ENCODE results near the gene PFKP.

The PFKP gene

DNA sequence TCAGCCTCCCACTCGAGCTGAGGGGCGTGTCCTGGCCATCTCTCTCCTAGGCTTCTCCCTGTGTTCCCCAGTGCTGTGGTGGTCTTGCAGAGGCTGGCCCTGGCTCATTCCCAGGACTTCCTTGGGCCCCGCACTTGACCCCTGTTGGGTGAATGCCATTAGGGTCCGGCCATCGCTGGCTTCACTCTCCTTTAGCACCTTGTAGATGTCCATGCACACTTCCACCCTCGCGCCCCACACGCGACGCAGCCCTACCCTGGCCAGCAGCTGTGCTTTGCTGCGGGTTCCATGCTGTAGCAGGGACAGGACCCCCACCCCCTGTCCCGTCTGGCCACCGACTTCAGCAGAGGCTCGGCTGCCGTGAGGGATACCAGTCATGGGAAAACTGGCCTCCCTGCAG, 58.9 kb downstream of the PFKP start:
- Histone ChIP-seq H3K27me3 (ENCODE audit: control insufficient read depth in 1 of 2, insufficient read depth in 2 of 2, low read length in 2 of 2) (no peaks in the 10 kb centered on the region), H3K27ac (ENCODE audit: low read length) (no peak overlapping the region), H3K9ac (ENCODE audit: low read length in 2 of 2) (no peak overlapping the region), H3K36me3 (ENCODE audit: control insufficient read depth in 2 of 2, insufficient read depth in 2 of 2, low read length in 2 of 2) (peaks cover 0 to 9% of the 10 kb centered on the region in 2 donors), H3K4me1 (ENCODE audit: control insufficient read depth, insufficient read depth, low read length) (peaks cover 12% of the 10 kb centered on the region), H3K9me3 (ENCODE audit: control insufficient read depth in 2 of 2, low read length in 2 of 2) (peaks cover 0 to 6% of the 10 kb centered on the region in 2 donors), H3K4me3 (ENCODE audit: low read length in 2 of 2) (no peak overlapping the region)

DNA sequence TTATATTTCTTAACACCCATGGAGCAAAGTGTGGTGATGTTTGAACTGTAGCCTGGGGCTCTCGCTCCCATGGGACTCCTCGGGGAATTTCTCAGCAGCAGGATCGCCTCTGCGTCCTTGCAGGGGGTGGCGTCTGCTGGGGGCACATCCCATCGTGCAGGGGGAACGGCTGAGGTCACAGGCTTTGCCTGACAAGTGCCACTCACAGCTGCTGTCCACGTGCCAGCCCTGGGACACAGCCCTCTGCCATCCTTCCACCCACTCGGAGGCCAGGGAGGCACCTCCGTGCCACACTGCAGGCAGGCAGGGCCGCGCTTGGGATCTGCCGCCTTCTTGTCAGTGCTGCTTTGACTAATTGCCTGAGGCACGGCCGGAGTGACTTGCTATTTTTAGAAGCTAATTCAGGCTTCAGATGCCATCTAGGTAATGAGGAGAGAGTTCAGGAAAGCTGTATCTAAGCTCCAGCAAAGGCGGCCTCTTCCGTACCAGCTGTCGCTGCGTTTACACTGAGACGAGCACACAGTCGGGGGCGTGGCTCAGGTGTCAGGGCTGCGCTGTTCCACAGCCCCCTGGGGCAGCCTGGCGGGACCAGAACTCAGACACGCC, 59.5 kb downstream of the PFKP start:
- Histone ChIP-seq H3K27ac (ENCODE audit: low read length) (no peak overlapping the region), H3K4me1 (ENCODE audit: control insufficient read depth, insufficient read depth, low read length) (peaks cover 12% of the 10 kb centered on the region), H3K9ac (ENCODE audit: low read length in 2 of 2) (no peak overlapping the region), H3K36me3 (ENCODE audit: control insufficient read depth in 2 of 2, insufficient read depth in 2 of 2, low read length in 2 of 2) (peaks cover under 1 to 10% of the 10 kb centered on the region in 2 donors), H3K27me3 (ENCODE audit: control insufficient read depth in 1 of 2, insufficient read depth in 2 of 2, low read length in 2 of 2) (no peaks in the 10 kb centered on the region), H3K4me3 (ENCODE audit: low read length in 2 of 2) (peak overlapping the region in 1 of 2 donors; percentile 40), H3K9me3 (ENCODE audit: control insufficient read depth in 2 of 2, low read length in 2 of 2) (peaks cover 0 to 6% of the 10 kb centered on the region in 2 donors)

DNA sequence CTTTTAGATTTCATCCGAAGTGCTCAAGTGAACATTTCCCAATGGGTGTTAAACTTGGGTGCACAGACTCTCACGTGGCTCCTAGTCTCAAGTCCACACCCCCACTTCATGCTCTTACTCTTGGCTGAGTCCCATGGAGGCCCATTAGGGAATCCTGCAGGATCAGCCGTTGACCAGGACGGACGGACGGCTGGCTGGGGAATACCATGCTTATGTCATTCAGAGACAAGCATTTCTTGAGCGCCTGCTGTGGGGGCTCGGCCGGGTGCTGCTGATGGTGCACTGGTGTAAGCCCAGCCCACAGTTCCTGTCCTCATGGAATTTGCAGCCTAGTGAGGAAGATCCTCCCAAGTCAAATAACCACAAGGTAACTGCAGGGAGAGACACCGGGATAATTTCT, 60.6 kb downstream of the PFKP start:
- Histone ChIP-seq H3K36me3 (ENCODE audit: control insufficient read depth in 2 of 2, insufficient read depth in 2 of 2, low read length in 2 of 2) (peaks cover 12 to 14% of the 10 kb centered on the region in 2 donors), H3K4me3 (ENCODE audit: low read length in 2 of 2) (no peak overlapping the region), H3K9me3 (ENCODE audit: control insufficient read depth in 2 of 2, low read length in 2 of 2) (peaks cover 0 to 6% of the 10 kb centered on the region in 2 donors), H3K9ac (ENCODE audit: low read length in 2 of 2) (no peak overlapping the region), H3K27me3 (ENCODE audit: control insufficient read depth in 1 of 2, insufficient read depth in 2 of 2, low read length in 2 of 2) (no peaks in the 10 kb centered on the region), H3K4me1 (ENCODE audit: control insufficient read depth, insufficient read depth, low read length) (peaks cover 12% of the 10 kb centered on the region), H3K27ac (ENCODE audit: low read length) (no peak overlapping the region)

DNA sequence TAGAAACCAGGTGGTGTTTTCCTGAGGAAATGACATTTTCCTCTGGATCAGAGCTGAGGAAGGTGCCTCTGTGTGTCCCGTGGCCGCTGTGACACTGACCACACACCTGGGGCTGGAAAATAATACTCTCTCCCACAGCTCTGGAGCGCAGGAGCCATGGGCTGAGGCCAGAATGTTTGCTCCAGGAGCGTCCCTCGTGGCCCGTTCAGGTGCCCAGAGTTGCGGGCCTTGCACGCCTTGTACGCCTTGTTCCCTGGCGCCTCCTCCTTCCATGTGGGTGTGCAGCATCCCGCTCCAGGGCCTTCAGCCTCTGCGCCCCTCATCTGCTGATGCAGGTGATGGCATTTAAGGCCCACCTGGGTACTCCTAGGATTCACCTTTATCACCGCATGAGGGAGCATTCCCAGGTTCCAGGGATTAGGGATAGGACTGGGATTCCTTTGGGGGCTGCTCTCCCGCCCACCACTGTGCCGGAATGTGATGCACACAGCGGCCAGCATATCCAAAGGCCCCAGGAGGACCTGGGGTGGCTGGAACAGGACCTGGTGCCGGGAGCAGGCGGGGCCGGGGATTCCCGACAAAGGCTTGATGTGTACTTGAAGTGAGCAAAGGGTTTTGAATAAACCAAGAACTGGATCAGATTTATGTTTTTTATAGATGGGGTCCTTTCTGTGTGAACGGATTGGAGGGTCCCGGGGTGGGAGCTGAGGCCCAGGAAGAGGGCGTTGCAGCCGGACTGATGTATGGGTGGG, 61.2 kb downstream of the PFKP start:
- Histone ChIP-seq H3K9me3 (ENCODE audit: control insufficient read depth in 2 of 2, low read length in 2 of 2) (peaks cover 0 to 6% of the 10 kb centered on the region in 2 donors), H3K27ac (ENCODE audit: low read length) (no peak overlapping the region), H3K27me3 (ENCODE audit: control insufficient read depth in 1 of 2, insufficient read depth in 2 of 2, low read length in 2 of 2) (no peaks in the 10 kb centered on the region), H3K4me1 (ENCODE audit: control insufficient read depth, insufficient read depth, low read length) (peaks cover 12% of the 10 kb centered on the region), H3K9ac (ENCODE audit: low read length in 2 of 2) (no peak overlapping the region), H3K36me3 (ENCODE audit: control insufficient read depth in 2 of 2, insufficient read depth in 2 of 2, low read length in 2 of 2) (peaks cover 12 to 16% of the 10 kb centered on the region in 2 donors), H3K4me3 (ENCODE audit: low read length in 2 of 2) (no peak overlapping the region)

DNA sequence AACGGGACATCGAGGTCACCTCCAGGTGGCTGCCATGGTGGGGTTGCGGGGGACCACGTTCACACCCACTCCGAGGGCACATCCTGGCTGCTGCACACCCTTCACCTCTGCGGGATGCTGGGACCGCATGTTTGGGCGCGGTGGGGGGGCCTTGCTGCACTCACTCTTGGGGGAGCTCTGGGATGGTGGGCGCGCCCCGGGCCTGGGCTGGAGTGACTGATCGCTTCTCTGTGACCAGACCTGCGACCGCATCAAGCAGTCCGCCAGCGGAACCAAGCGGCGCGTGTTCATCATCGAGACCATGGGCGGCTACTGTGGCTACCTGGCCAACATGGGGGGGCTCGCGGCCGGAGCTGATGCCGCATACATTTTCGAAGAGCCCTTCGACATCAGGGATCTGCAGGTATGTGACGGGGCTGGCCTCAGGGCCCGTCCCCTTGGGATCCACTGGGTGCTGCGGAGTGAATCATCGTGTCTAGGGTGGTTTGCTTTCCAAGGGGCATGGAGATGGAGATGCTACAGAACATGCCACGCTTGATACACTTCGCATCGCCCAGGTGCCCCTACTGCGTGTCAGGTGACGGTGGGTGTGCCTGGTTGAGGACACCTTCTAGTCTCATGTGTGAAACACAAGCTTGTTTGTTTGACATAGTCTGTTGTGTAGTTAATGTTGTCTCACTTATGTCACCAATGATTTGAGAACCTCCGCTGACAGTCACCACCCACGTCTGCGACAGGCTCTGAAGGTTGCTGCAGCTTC, 62.4 kb downstream of the PFKP start:
- Histone ChIP-seq H3K36me3 (ENCODE audit: control insufficient read depth in 2 of 2, insufficient read depth in 2 of 2, low read length in 2 of 2) (peaks cover 22 to 26% of the 10 kb centered on the region in 2 donors), H3K4me1 (ENCODE audit: control insufficient read depth, insufficient read depth, low read length) (peaks cover 12% of the 10 kb centered on the region), H3K9ac (ENCODE audit: low read length in 2 of 2) (no peak overlapping the region), H3K27me3 (ENCODE audit: control insufficient read depth in 1 of 2, insufficient read depth in 2 of 2, low read length in 2 of 2) (no peaks in the 10 kb centered on the region), H3K27ac (ENCODE audit: low read length) (no peak overlapping the region), H3K4me3 (ENCODE audit: low read length in 2 of 2) (no peak overlapping the region), H3K9me3 (ENCODE audit: control insufficient read depth in 2 of 2, low read length in 2 of 2) (peaks cover 0 to 6% of the 10 kb centered on the region in 2 donors)

DNA sequence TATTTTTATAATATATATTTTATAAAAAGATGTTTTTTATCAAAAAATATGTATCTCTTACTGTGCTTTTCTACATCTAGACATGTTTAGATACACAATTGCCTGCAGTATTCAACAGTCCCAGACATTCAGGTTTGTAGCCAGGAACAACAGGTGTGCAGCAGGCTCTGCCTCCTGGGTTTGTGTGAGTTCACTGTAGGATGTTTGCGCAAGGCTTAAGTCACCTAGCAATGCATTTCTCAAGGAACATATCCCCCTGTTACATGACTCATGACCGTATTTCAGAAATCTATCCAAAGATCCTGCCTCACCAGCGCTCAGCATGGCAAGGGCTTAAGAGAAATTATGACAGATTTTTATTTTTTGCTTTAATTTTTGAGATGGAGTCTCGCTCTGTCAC, 63.8 kb downstream of the PFKP start:
- H3K9me3 ChIP-seq (ENCODE audit: control insufficient read depth in 2 of 2, low read length in 2 of 2) = peaks cover 0 to 6% of the 10 kb centered on the region in 2 donors
- H3K27ac ChIP-seq (ENCODE audit: low read length) = no peak overlapping the region
- H3K4me1 ChIP-seq (ENCODE audit: control insufficient read depth, insufficient read depth, low read length) = peaks cover 12% of the 10 kb centered on the region
- H3K4me3 ChIP-seq (ENCODE audit: low read length in 2 of 2) = no peak overlapping the region
- H3K9ac ChIP-seq (ENCODE audit: low read length in 2 of 2) = no peak overlapping the region
- H3K27me3 ChIP-seq (ENCODE audit: control insufficient read depth in 1 of 2, insufficient read depth in 2 of 2, low read length in 2 of 2) = no peaks in the 10 kb centered on the region
- H3K36me3 ChIP-seq (ENCODE audit: control insufficient read depth in 2 of 2, insufficient read depth in 2 of 2, low read length in 2 of 2) = peaks cover 23 to 28% of the 10 kb centered on the region in 2 donors

DNA sequence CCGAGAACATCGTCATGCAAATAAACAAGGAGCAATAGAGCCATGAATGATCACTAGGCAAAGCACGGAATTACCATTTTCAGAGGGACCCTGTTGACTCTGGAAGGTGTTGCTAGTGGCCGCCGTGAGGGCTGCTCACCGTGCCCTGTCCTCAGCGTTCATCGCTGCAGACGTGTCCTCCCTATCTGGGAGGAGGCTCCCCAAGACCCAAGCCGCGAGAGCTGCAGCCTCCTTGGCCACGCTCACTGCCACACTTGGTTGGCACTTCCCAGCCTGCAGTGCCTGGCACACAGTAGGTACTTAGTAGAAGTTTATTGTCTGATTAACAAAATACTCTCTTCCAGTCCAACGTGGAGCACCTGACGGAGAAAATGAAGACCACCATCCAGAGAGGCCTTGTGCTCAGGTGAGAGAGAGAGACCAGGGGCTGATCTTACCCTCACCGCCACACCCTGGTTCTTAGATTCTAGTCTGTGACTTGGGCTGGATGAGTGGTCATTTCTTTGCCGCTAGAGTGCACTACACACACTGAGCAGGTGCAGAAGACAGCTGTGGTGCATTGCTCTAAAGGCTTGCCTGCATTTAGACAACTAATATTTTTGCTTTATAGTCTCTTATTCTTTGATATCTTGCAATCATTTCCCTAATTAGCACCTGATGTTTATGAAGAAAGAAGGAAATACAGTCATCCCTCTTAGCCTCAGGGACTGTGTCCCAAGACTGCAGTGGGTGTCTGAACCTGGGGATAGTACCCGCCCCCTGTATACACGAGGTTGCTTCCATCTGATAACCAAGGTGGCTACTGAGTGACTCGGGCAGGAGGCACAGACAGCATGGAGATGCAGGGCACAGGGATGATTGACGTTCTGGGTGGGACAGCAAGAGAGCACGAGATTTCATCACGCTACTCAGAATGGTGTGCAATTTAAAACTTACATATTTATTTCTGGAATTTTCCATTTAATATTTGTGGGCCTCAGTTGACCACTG, 65.0 kb downstream of the PFKP start:
- Histone ChIP-seq H3K27me3 (ENCODE audit: control insufficient read depth in 1 of 2, insufficient read depth in 2 of 2, low read length in 2 of 2) (no peaks in the 10 kb centered on the region), H3K9me3 (ENCODE audit: control insufficient read depth in 2 of 2, low read length in 2 of 2) (peaks cover 0 to 6% of the 10 kb centered on the region in 2 donors), H3K4me1 (ENCODE audit: control insufficient read depth, insufficient read depth, low read length) (peaks cover 7% of the 10 kb centered on the region), H3K9ac (ENCODE audit: low read length in 2 of 2) (no peak overlapping the region), H3K27ac (ENCODE audit: low read length) (no peak overlapping the region), H3K36me3 (ENCODE audit: control insufficient read depth in 2 of 2, insufficient read depth in 2 of 2, low read length in 2 of 2) (peaks cover 31 to 39% of the 10 kb centered on the region in 2 donors), H3K4me3 (ENCODE audit: low read length in 2 of 2) (no peak overlapping the region)

DNA sequence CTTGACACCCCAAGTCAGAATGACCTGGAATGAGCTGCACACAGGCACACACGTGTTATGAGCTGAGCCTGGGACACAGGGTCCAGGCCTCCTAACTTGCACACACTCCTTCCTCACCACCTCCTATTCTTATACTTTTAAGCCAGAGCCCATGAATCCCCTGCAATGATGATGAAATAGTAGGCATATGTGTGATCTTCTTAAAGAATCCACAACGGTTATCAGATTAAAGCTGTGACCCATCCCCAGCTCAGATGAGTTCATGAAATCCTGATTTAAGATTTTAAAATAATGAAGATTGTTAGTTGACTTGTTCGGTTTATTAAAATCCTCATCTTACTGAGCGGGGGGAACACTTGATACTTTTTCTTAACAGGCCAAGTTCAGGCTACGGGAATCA, 66.6 kb downstream of the PFKP start:
- Histone ChIP-seq H3K36me3 (ENCODE audit: control insufficient read depth in 2 of 2, insufficient read depth in 2 of 2, low read length in 2 of 2) (peaks cover 42 to 53% of the 10 kb centered on the region in 2 donors), H3K4me3 (ENCODE audit: low read length in 2 of 2) (no peak overlapping the region), H3K27ac (ENCODE audit: low read length) (no peak overlapping the region), H3K9ac (ENCODE audit: low read length in 2 of 2) (no peak overlapping the region), H3K9me3 (ENCODE audit: control insufficient read depth in 2 of 2, low read length in 2 of 2) (no peaks in the 10 kb centered on the region), H3K4me1 (ENCODE audit: control insufficient read depth, insufficient read depth, low read length) (peaks cover 4% of the 10 kb centered on the region), H3K27me3 (ENCODE audit: control insufficient read depth in 1 of 2, insufficient read depth in 2 of 2, low read length in 2 of 2) (no peaks in the 10 kb centered on the region)

DNA sequence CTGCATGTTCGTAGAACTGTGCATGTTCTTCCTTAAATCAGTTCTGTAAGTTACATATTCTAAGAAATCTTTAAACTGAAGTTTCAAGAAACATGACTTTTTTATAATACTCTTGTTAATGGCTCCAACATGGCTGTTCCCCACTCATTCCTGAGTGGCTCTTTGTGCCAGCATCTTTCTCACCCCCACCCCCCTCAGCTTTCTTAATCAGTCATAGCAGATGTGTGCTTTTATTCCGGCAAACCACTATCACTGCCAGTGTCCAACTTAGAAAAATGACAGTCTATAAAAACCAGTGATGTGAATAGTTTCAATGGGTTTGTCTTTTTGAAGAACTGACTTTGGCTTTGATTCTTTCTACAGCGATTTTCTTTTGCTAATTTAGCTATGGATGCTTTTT, 67.7 kb downstream of the PFKP start:
- H3K4me1 ChIP-seq (ENCODE audit: control insufficient read depth, insufficient read depth, low read length) = peaks cover 6% of the 10 kb centered on the region
- no peak overlapping the region for H3K4me3 ChIP-seq (ENCODE audit: low read length in 2 of 2)
- H3K27ac ChIP-seq (ENCODE audit: low read length) = no peak overlapping the region
- H3K9me3 ChIP-seq (ENCODE audit: control insufficient read depth in 2 of 2, low read length in 2 of 2) = no peaks in the 10 kb centered on the region
- H3K9ac ChIP-seq (ENCODE audit: low read length in 2 of 2) = no peak overlapping the region
- peaks cover 52 to 60% of the 10 kb centered on the region in 2 donors for H3K36me3 ChIP-seq (ENCODE audit: control insufficient read depth in 2 of 2, insufficient read depth in 2 of 2, low read length in 2 of 2)
- no peaks in the 10 kb centered on the region for H3K27me3 ChIP-seq (ENCODE audit: control insufficient read depth in 1 of 2, insufficient read depth in 2 of 2, low read length in 2 of 2)

DNA sequence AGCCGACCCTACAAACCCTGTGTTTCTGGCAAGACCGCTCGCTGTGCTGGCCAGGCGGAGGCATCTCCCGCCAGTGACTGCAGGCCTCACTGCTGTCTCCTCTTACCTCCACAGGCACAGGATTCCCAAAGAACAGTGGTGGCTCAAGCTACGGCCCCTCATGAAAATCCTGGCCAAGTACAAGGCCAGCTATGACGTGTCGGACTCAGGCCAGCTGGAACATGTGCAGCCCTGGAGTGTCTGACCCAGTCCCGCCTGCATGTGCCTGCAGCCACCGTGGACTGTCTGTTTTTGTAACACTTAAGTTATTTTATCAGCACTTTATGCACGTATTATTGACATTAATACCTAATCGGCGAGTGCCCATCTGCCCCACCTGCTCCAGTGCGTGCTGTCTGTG, 69.0 kb downstream of the PFKP start:
- Histone ChIP-seq H3K9me3 (ENCODE audit: control insufficient read depth in 2 of 2, low read length in 2 of 2) (no peaks in the 10 kb centered on the region), H3K4me3 (ENCODE audit: low read length in 2 of 2) (no peak overlapping the region), H3K27ac (ENCODE audit: low read length) (no peak overlapping the region), H3K27me3 (ENCODE audit: control insufficient read depth in 1 of 2, insufficient read depth in 2 of 2, low read length in 2 of 2) (no peaks in the 10 kb centered on the region), H3K9ac (ENCODE audit: low read length in 2 of 2) (no peak overlapping the region), H3K4me1 (ENCODE audit: control insufficient read depth, insufficient read depth, low read length) (peaks cover 13% of the 10 kb centered on the region), H3K36me3 (ENCODE audit: control insufficient read depth in 2 of 2, insufficient read depth in 2 of 2, low read length in 2 of 2) (peaks cover 61 to 62% of the 10 kb centered on the region in 2 donors)
